GM21381 (cell line): ENCODE data around the gene HERC4.
"Not testable (repeated sequence)": the region's sequence is repeated elsewhere in the genome, so short reads cannot be mapped to it uniquely, and the experiment has no call there.

Source experiments
- ATAC-seq: cut with Tn5 transposase; IDR thresholded peaks from one replicate; pipeline ENCODE4 v1.9.1; 2021; ENCODE audit warnings: mild to moderate bottlenecking, moderate library complexity; ENCODE audit not compliant: unreplicated experiment

Gene HERC4

DNA sequence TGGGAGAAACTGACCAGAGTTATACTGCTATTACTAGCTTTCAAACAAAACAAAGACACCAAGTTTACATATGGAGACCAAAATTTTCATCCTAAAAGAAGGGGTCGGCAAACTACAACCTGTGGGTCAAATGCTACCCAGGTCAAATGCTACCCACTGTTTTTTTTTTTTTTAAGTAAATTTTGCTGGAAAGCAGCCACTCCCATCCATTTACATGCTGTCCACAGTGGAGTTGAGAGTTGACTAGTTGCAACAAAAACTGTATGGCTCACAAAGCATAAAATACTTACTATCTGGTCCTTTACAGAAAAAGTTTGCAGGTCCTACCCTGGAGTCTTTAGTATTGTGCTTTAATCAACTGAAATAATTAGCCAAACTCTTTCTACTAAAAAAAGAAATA, 99.2 kb downstream of the HERC4 start:
- no peak for ATAC-seq

DNA sequence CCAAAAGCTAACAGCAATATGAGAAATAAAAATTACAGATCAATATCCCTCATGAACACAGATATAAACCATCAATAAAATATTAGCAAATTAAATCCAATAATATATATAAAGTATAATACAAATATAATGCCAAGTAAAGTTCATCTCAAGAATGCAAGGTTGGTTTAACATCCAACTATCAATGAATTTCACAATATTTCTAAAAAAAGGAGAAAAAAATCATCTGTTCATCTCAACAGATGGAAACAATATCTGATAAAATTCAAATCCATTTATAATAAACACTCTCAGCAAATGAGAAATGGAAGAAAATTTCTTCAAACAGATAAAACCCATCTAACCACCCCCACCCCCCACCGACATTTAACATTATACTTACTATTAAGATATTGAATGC, 103.8 kb downstream of the HERC4 start:
- ATAC-seq, result no peak

DNA sequence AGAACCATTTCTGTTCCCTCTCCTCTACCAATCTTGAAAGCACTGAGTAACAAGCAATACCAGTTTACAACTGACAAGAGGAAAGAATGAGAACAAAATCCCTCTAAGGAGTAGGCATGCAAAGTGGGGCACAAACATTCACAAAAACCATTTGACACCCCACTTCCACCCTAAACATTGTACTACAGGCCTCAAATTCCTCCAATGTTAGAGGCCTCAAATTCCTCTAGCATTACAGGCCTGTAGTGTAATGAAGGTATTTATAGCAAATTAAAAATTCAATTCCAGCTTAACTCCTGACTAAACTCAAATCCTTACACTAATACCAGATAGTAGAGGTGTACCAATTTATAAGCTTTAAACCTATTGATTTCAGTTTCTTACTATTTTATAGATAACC, 105.2 kb downstream of the HERC4 start:
- no peak for ATAC-seq

- not testable (repeated sequence) for ATAC-seq
These were observed 109.0 kb downstream of the HERC4 start for GRCh38 chr10:67966035-67966434.

- ATAC-seq, result no peak
These were observed 109.6 kb downstream of the HERC4 start for GRCh38 chr10:67965456-67965855.

DNA sequence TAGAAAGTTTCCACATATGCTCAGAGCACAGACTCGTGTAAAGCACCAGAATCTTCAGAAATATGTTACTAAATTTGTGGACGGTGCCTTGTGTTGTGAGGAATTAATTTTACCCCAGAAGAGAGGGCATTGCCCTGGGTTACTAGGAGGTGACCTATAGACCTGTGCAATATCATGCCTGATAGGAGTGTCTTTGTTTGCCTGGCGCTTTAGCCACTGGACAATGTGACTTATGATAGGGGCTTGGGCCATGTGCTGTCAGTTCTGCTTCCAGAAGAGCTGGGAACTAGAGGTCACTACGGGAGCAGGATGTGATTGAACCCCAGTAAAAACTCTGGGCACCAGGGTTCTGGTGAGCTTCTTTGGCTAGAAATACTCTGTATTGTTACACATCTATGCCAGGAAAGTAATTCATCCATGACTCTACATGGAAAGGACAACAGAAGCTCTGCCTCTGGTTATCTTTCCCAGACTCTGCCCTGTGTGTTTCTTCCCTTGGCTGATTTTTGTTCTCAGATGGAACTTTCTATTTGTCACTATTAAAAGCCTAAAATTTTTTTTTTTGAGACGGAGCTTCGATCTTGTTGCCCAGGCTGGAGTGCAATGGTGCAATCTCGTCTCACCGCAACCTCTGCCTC, 115.1 kb downstream of the HERC4 start:
- ATAC-seq, result no peak

GRCh38 chr10:67955614-67956013, 119.5 kb downstream of the HERC4 start:
- no peak for ATAC-seq

- no peak for ATAC-seq
These were observed 131.2 kb downstream of the HERC4 start for GRCh38 chr10:67943917-67944316.

- ATAC-seq, result no peak
These were observed 138.7 kb downstream of the HERC4 start for GRCh38 chr10:67936416-67936815.

DNA sequence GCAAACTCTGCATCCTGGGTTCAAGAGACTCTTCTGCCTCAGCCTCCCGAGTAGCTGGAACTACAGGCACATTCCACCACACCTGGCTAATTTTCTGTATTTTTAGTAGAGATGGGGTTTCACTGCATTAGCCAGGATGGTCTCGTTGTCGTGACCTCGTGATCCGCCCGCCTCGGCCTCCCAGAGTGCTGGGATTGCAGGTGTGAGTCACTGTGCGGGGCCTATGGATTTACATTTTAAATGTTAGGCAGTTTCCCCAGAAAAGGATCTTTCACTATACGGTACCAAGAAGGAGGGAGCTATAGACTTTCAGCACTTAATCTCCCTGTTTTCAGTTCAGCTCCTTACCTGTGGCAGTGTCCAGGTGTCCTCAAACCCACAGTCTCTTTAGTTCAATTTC, 139.9 kb downstream of the HERC4 start:
- no peak for ATAC-seq

DNA sequence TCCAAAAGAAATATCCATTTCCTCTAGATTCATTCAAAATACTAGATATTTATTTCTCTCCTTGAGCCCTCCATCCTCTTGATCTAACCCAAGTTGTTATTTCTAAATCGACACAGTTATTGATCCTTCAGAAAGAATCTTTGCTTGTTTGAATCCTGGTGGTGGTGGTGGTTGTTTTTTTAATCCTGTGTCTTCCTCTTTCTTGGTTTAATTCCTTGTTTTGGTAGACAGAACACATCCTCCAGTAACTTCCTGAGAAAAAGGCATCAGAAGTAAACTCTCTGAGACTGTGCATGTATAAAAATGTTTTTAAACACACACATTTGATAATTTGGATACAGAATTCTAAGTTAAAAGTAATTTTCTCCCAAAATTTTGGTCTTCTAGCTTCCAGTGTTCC, 140.7 kb downstream of the HERC4 start:
- no peak for ATAC-seq

- no peak for ATAC-seq
These were observed 141.9 kb downstream of the HERC4 start for GRCh38 chr10:67933199-67933598.

- no peak for ATAC-seq
These were observed 148.1 kb downstream of the HERC4 start for GRCh38 chr10:67926951-67927350.

GRCh38 chr10:67925449-67926005, 149.6 kb downstream of the HERC4 start:
- no peak for ATAC-seq

DNA sequence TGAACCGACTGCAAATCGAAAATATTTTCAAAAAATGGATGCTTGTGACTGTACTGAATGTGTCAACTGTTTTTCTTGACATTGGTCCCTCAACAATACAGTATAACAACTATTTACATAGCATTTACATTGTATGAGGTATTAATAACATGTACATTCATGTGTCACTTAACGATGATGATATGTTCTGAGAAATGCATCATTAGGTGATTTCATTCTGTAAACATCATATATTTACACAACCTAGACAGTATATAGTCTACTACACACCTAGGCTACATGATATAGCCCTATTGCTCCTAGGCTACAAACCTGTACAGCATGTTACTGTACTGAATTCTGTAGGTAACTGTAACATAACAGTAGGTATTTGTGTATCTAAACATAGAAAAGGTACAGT, 150.9 kb downstream of the HERC4 start:
- no peak for ATAC-seq

DNA sequence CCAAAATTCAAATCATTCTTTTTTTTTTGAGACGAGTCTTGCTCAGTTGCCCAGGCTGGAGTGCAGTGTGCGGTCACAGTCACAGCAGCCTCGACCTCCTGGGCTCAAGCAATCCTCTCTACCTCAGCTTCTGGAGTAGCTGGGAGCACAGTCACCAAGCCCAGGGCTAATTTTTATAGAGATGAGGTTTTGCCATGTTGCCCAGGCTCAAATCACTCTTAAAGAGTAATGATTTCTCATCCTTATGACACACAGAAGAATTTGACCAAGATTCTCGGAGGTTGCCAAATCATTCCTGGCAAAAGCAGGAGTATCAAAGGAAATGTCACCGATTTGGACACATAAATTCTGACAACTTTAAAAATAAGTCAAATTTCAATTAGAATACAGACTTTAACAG, 151.5 kb downstream of the HERC4 start:
- no peak for ATAC-seq

DNA sequence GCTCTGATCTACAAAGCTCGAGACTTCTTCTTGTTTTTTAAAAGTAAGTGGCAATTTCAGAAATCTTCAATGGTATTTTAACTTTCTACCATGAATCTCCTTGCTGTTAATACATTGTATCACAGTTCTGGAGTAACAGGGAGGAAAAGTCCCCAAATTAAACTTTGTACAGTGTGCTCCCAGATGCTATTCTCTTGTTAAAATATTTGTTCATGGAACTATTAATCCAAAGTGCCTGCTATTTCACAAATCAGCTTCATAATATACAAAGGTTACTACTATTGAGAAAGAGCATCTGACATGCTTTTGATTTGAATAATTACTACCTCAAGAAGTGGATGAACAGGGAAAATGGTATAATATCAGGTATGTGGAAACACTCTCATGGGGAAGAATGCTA, 154.0 kb downstream of the HERC4 start:
- ATAC-seq, result no peak

GRCh38 chr10:67917679-67918078, 157.4 kb downstream of the HERC4 start:
- no peak for ATAC-seq

DNA sequence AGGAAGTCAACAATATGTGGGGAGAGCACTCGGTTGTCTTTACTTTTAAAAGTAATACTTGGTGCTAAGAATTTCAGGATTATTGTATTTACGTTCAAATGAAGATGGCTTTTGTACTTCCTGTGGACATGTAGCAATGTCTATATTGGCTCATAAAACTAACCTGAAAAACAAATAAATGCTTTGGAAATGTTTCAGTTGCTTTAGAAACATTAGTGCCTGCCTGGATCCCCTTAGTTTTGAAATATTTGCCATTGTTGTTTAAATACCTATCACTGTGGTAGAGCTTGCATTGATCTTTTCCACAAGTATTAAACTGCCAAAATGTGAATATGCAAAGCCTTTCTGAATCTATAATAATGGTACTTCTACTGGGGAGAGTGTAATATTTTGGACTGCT, 157.9 kb downstream of the HERC4 start:
- ATAC-seq, result no peak

DNA sequence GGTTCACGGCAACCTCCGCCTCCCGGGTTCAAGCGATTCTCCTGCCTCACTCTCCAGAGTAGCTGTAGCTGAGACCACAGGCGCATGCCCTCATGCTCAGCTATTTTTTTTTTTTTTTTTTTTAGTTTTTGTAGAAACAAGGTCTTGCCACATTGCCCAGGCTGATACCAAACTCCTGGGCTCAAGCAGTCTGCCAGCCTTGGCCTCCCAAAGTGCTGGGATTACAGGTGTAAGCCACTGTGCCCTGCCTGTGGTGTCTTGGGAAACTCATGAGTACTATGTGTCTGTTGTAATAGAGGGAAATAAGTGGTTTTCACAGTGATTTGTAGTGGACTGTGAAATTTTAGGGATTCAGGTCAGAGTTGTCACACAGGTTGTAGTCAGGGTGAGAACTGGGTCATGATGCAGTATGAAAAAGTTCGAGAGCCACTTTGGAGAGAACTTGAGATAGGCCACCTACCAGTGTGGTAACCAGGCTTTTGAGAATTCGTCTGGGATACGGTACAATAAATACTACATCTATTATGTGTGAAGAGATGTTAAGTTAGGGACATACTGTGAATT, 160.2 kb downstream of the HERC4 start:
- ATAC-seq, result no peak

GRCh38 chr10:67912331-67912946, 162.6 kb downstream of the HERC4 start:
- no peak for ATAC-seq

DNA sequence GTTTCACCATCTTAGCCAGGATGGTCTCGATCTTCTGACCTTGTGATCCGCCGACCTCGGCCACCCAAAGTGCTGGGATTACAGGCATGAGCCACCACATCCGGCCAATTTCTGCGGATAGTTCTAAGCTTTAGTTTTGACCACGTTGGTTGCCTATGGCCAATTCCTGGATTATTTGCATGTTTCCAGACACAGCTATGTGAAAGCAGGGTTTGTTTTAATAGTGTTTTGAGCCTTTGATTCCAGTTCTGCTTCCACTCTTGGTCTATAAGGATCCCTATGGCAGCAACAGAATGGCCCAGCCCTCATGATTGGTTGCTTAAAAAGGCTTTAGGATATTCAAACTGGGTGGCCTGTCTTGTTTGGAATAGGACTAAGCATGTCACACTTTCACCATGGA, 171.5 kb downstream of the HERC4 start:
- ATAC-seq, result no peak
